Tibial nerve (tissue), 4 donors: ENCODE data around the gene STAT3. TPM values are rescaled to one million over a fixed set of nuclear protein-coding genes. Genes with fewer than 3 reads are reported as not detected.
A peak's percentile ranks its signal among the peaks of the same experiment; 100 is the strongest.

Experiments
- DNase-seq, 2 donors: peaks; one replicate each; pipeline ENCODE4 v3.0.0-alpha.2; 2019; ENCODE audit warnings: low spot score in 2 of 2
- H3K27ac ChIP-seq, 4 donors: fragments of 200-600 bp; sonication (generic) in 3 of 4; one replicate each; pipeline ENCODE4 v1.5.1; 2017 to 2019; ENCODE audit warnings: mild to moderate bottlenecking in 1 of 4
- H3K27me3 ChIP-seq, 2 donors: fragments of 200-600 bp; sonication (generic) in 1 of 2; one replicate each; pipeline versions ENCODE4 v1.5.1 to v1.6.0; 2017 to 2019
- H3K36me3 ChIP-seq, 3 donors: fragments of 200-600 bp; sonication (generic); one replicate each; pipeline ENCODE4 v1.5.1; 2018 to 2019
- H3K4me1 ChIP-seq, 4 donors: fragments of 200-600 bp; sonication (generic) in 3 of 4; one replicate each; pipeline ENCODE4 v1.5.1; 2017 to 2019
- H3K4me3 ChIP-seq, 4 donors: fragments of 200-600 bp; sonication (generic) in 3 of 4; one replicate each; pipeline ENCODE4 v1.5.1; 2017 to 2019; ENCODE audit warnings: mild to moderate bottlenecking in 1 of 4, moderate library complexity in 1 of 4
- H3K9me3 ChIP-seq, 4 donors: fragments of 200-600 bp; sonication (generic) in 3 of 4; one replicate each; pipeline ENCODE4 v1.5.1; 2017 to 2019
- CTCF ChIP-seq, 5 experiments: fragments of 200-600 bp in 3 of 5; fragments of 450-650 bp in 2 of 5; sonication (generic) in 3 of 5; IDR thresholded peaks; one replicate each; pipeline ENCODE4 v1.5.1; 2016 to 2019; ENCODE audit warnings: antibody characterized with exemption in 5 of 5, mild to moderate bottlenecking in 3 of 5, moderate library complexity in 2 of 5
- EP300 ChIP-seq, 2 donors: sonication (generic); formaldehyde crosslinking; IDR thresholded peaks; one replicate each; pipeline ENCODE4 v1.6.1; 2017; ENCODE audit warnings: antibody characterized with exemption in 2 of 2, mild to moderate bottlenecking in 1 of 2
- POLR2A ChIP-seq, 2 donors: fragments of 450-650 bp; IDR thresholded peaks; one replicate each; pipeline ENCODE4 v1.6.1; 2017; ENCODE audit warnings: antibody characterized with exemption in 2 of 2, mild to moderate bottlenecking in 2 of 2, moderate library complexity in 2 of 2
- WGBS, 2 donors: methylation state at CpG; one replicate each; pipeline ENCODE4 v1.1.5; 2018; 5-methylcytosine and 5-hydroxymethylcytosine counted together
- total RNA-seq, 4 donors: library from RNA; depleted of rRNA; stranded (reverse); fragments of >200 nt; gene quantifications; one replicate each; pipeline ENCODE4 v1.1.0, GENCODE V29; 2016

The STAT3 gene
- total RNA-seq: 100 to 1,000 TPM; 133 to 322 (median 188) TPM

- WGBS, 2 donors: 0% methylated on average over 27 to 34 of the region's 44 CpGs
Observed at GRCh38 chr17:42388381-42389134, at the start of gene STAT3. STAT3 (minus strand) TSS chr17:42388442; CDS start chr17:42348516, 39,926 bp downstream.

GRCh38 chr17:42436391-42436790, 48.1 kb upstream of the STAT3 start:
- H3K9me3 ChIP-seq: no peaks in the 10 kb centered on the region
- no peaks in the 10 kb centered on the region for H3K36me3 ChIP-seq
- WGBS, 2 donors: 18 to 29% methylated on average over 6 of the region's 6 CpGs
- H3K27me3 ChIP-seq: no peaks in the 10 kb centered on the region
- peak overlapping the region; percentile 32 to 91 (median 79) for H3K27ac ChIP-seq
- peaks cover 0 to 23% (median 7%) of the 10 kb centered on the region in 4 donors for H3K4me1 ChIP-seq
- H3K4me3 ChIP-seq: no peak overlapping the region
- TF ChIP-seq CTCF (IDR thresholded peaks at IDR 0.05): no peak
- TF ChIP-seq POLR2A (IDR thresholded peaks at IDR 0.05): peak in 1 of 2 donors; percentile 27
- TF ChIP-seq EP300 (IDR thresholded peaks at IDR 0.05): peak; percentile 65 to 94
- peak in 1 of 2 donors; percentile 71 for DNase-seq

More at GRCh38 chr17:42388381-42389134, at the start of gene STAT3:
- Histone ChIP-seq H3K4me3 (peak within 1 kb of the TSS; percentile 76 to 100 (median 96)), H3K4me1 (peaks cover 0 to 60% (median 28%) of the 10 kb centered on the region in 4 donors), H3K36me3 (peaks cover 0 to 5% (median 0%) of the 10 kb centered on the region in 3 donors), H3K27me3 (no peaks in the 10 kb centered on the region), H3K27ac (peak within 1 kb of the TSS; percentile 98 to 100 (median 100)), H3K9me3 (no peaks in the 10 kb centered on the region)
- TF ChIP-seq EP300 (IDR thresholded peaks at IDR 0.05): peak; percentile 99 to 100
- peak; percentile 97 to 98 for TF ChIP-seq POLR2A (IDR thresholded peaks at IDR 0.05)
- TF ChIP-seq CTCF (IDR thresholded peaks at IDR 0.05): peak in 2 of 5 experiments; percentile 42 to 51
- peak; percentile 100 for DNase-seq

- 34 to 46% methylated on average over 3 of the region's 3 CpGs for WGBS, 2 donors
- Histone ChIP-seq H3K27me3 (no peaks in the 10 kb centered on the region), H3K9me3 (no peaks in the 10 kb centered on the region), H3K4me3 (no peak overlapping the region), H3K36me3 (no peaks in the 10 kb centered on the region), H3K4me1 (peaks cover 0 to 50% (median 25%) of the 10 kb centered on the region in 4 donors), H3K27ac (peak overlapping the region in 2 of 4 donors; percentile 54 to 70)
- TF ChIP-seq EP300 (IDR thresholded peaks at IDR 0.05) (peak in 1 of 2 donors; percentile 42), POLR2A (IDR thresholded peaks at IDR 0.05) (no peak)
- no peak for DNase-seq
Observed at GRCh38 chr17:42431758-42432161, 43.5 kb upstream of the STAT3 start.

- Histone ChIP-seq H3K4me1 (peaks cover 0 to 42% (median 20%) of the 10 kb centered on the region in 4 donors), H3K27me3 (no peaks in the 10 kb centered on the region), H3K9me3 (no peaks in the 10 kb centered on the region), H3K4me3 (no peak overlapping the region), H3K27ac (peak overlapping the region in 1 of 4 donors; percentile 70), H3K36me3 (no peaks in the 10 kb centered on the region)
- TF ChIP-seq CTCF (IDR thresholded peaks at IDR 0.05): no peak
- no peak for TF ChIP-seq EP300 (IDR thresholded peaks at IDR 0.05)
- no peak for TF ChIP-seq POLR2A (IDR thresholded peaks at IDR 0.05)
- no peak for DNase-seq
- WGBS, 2 donors: 61 to 73% methylated on average over 3 of the region's 3 CpGs
Observed at GRCh38 chr17:42429726-42430447, 41.6 kb upstream of the STAT3 start.

GRCh38 chr17:42428141-42428944, 40.1 kb upstream of the STAT3 start:
- WGBS, 2 donors: 30 to 41% methylated on average over 4 of the region's 4 CpGs
- no peaks in the 10 kb centered on the region for H3K9me3 ChIP-seq
- no peaks in the 10 kb centered on the region for H3K27me3 ChIP-seq
- no peaks in the 10 kb centered on the region for H3K36me3 ChIP-seq
- no peak overlapping the region for H3K4me3 ChIP-seq
- TF ChIP-seq CTCF (IDR thresholded peaks at IDR 0.05): peak; percentile 64 to 83 (median 75)
- TF ChIP-seq EP300 (IDR thresholded peaks at IDR 0.05): peak in 1 of 2 donors; percentile 67
- TF ChIP-seq POLR2A (IDR thresholded peaks at IDR 0.05): no peak
- peaks cover 0 to 58% (median 28%) of the 10 kb centered on the region in 4 donors for H3K4me1 ChIP-seq
- DNase-seq: peak in 1 of 2 donors; percentile 90
- peak overlapping the region; percentile 55 to 84 (median 66) for H3K27ac ChIP-seq
